NCI-H82 treated with DMSO at 0.1 percent for 48 hours (cell line): ENCODE results near the gene DRAXIN.

Source experiments
- DNase-seq: peaks from one replicate; lab custom pipeline; 2025; ENCODE audit not compliant: unreplicated experiment; lab: John Stamatoyannopoulos, UW

Gene DRAXIN

GRCh38 chr1:11707621-11708276 is 16.2 kb downstream of the DRAXIN start:
- DNase-seq: peak; percentile 52

DNA sequence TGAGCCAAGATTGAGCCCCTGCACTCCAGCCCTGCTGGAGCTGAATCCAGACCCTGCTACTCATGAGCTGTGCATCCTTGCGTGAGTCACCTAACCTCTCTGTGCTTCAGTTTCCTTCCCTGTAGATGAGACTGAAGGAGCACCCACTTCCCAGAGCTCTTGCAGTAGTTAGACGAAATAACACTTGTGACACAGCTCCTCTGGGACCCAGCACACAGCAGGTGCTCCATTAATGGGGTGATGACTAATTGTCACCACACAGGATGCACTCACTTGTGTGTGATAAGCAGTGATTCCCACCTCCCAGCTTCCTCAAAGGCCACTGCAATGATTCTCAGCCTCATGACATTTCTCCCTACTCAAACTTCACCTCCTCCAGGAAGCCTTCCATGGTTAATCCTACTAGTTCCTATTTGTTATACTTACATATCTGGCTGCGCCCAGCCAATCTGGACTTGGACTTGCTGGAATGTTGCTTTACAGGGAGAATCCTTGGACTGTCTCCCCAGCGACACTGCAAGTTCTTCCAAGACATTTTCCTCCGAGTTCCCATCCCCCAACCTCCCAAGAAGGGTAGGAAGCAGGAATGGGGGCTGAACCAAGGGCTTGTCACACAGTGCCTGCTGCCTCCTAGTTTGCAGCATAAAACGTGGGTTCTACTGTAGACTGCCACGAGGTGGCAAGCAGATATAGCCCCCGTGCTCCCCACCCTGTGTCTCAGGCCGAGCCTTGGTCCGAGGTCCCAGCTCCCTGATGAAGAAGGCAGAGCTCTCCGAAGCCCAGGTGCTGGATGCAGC is 17.2 kb downstream of the DRAXIN start:
- DNase-seq: no peak

DNA sequence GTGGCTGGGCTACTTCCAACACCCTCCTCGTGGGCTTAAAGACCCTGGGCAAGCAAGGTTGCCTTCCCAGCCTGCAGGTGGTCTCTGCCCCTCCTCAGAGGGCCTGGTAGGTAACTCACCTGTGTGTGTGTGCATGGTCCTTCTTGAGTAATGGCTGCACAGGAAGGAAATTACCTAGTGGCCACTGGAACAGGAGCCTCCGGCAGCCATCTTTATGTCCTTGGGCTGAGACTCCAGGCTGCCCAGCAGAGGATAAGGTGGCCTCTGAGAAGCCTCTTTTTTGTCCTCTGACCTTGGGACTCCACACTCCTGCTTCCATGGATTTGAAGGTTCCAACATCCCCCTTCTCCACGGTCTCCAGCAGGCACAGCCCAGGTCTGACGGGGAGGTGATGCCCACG is 20.0 kb downstream of the DRAXIN start:
- DNase-seq: no peak

DNA sequence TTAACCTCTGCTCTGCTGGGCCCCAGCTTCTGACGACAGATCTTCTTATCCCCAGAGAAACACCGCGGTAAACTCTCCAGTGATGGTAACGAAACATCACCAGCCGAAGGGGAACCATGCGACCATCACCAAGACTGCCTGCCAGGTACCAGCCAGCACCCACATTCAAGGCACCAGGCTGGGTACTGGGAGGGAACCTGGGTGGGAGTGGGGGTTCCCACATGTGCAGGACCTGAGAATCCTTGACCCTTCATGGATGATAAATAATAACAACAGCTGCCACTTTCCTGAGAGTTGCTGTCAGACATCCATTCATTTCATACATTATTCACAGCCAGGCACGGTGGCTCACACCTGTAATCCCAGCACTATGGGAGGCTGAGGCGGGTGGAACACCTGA is 20.8 kb downstream of the DRAXIN start:
- DNase-seq: no peak

DNA sequence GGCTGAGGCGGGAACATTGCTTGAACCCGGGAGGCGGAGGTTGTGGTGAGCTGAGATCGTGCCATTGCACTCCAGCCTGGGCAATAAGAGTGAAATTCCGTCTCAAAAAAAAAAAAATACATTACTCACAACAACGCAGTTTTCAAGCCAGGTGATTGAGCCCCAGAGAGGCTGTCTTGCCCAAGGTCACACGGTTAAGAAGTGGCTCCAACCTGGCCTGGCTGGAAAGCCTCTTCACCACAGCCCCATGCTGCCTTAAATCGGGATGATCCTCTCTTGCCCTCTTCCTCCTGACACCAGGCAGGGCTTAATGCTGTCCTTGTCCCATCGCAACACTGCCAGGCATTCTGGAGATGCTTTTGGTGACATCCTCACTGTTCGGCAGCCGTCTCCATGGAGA is 21.6 kb downstream of the DRAXIN start:
- no peak for DNase-seq

GRCh38 chr1:11714831-11715575 is 23.5 kb downstream of the DRAXIN start:
- no peak for DNase-seq

GRCh38 chr1:11719313-11720032 is 28.0 kb downstream of the DRAXIN start:
- DNase-seq: peak; percentile 61

DNA sequence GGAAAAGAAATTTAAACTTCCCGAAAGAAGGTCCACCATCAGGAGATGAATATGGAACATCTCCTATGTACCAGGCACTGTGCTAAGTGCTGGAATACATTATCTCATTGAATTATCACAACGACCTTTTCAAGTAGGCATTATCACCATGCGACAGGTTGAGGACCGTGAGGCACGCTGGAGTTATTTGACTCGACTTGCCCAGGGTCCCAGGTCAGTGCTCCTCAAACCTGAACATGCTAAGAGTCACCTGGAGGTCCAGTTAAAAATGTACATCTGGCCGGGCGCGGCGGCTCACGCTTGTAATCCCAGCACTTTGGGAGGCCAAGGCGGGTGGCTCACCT is 28.5 kb downstream of the DRAXIN start:
- DNase-seq: no peak

- DNase-seq: no peak
Measured at GRCh38 chr1:11720525-11720924, 29.0 kb downstream of the DRAXIN start.

- no peak for DNase-seq
Measured at GRCh38 chr1:11721311-11721710, 29.8 kb downstream of the DRAXIN start.

DNA sequence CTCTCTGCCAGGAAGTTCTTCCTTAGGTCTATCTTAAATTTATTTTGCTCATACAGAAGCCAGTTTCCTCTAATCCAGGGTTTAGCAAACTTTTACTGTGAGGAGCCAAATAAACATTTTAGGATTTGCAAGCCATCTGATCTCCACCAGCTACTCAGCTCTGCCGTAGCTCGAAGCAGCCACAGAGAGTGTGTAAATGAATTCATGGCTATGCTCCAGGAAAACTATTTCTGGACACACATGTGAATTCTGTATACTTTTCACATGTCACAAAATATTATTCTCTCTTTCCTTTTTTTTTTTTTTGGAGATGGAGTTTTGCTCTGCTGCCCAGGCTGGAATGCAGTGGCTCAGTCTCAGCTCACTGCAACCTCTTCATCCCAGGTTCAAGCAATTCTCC is 31.0 kb downstream of the DRAXIN start:
- no peak for DNase-seq

DNA sequence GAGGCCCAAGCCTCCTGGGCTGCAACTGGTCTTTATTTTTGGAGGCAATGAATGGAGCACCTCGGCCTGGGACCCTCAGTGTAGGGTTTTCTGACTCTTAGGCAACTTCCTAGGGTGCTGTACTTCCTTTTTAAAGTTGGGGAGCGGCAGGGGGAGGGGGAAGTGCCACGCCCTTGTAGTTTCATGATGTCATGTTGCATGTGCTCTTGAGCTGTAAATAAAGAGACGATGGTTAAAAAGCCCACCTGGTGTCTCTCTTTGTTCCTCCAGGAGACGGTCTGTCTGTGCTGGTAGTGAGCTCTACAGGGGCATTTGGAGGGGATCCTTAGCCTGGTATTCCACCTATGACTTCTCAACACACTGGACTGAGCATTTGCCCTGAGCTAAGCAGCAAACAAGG is 34.1 kb downstream of the DRAXIN start:
- DNase-seq: no peak

DNA sequence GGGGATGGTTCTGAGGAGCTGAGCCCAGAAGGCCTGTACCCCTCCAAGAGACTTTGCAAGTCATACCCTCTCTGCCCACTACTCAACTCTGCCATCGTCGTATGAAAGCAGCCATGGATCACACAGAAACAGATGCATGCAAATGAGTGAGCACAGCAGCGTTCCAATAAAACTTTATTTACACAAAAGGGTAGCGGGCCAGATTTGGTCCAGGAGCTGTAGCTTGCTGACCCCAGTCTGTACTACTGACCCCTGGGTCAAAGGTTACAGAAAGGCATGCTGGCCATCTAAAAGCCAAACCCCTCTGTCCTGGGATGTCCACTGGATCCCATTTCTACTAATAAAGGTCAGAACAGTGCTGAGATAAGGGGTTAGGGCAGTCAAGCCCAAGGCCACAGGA is 35.6 kb downstream of the DRAXIN start:
- DNase-seq: no peak

DNA sequence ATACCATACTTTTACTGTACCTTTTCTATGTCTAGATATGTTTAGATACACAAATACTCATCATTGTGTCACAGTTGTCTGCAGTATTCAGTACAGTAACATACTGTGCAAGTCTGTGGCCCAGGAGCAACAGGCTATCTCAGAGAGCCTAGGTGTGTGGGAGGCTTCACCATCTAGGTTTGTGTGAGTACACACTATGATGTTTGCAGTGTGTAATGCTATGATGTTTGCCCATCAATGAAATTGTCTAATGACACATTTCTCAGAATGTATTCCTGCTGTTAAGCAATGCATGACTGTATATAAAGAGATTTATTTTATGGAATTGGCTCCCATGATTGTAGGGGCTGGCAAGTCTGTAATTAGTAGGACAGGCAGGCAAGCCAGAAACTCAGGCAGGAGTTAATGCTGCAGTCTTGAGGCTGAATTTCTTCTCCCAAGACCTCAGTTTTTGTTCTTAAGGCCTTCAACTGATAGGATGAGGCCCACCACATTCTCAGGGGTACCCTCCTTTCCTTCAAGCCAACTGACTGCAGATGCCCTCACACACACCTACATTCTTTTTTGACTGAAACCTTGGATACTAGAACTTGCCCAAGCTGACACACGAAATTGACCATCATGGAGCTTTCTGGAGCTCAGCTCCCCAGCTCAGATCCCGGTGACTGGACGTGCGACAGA is 36.8 kb downstream of the DRAXIN start:
- DNase-seq: no peak

GRCh38 chr1:11729155-11729497 is 37.6 kb downstream of the DRAXIN start:
- no peak for DNase-seq

DNA sequence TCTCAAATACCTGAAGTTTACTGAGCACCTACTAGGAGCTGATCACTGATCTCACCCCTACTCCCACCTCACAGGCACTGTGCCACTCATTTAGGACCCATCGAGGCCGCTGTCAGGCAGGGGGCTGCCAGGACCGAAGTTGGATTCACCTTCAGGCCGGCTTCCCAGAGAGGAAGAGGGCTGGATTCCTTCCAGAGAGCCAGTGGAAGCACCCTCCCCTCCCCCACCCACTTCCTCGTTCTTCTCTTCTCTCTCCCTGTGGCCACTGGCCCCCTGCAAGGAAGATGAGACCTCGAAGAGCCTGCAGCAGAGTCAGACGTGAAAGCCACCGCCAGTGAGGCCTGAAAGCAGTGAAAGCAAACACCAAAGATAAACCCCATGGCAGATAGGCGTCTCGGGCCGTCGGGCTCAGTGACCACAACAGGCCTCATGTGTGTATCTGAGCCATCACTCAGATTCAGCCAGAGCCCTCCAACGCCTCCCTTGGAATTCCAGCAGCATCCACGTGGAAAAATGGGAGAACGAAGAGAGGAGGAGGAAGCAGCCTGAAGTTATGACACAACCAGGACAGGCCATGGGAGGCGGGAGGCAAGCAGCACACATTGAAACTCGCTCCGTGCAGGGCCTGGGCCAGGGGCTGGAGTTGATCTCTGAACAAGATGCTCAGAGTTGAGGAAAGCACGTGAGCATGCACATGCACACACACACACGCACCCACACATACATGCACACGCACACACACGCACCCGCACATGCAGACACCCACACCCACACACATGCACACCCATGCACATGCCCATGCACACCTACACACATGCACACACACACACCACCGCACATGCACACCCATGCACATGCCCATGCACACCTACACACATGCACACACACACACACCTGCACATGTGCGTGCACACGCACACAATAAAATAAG is 38.3 kb downstream of the DRAXIN start:
- no peak for DNase-seq

- no peak for DNase-seq
Measured at GRCh38 chr1:11730429-11730891, 39.0 kb downstream of the DRAXIN start.

DNA sequence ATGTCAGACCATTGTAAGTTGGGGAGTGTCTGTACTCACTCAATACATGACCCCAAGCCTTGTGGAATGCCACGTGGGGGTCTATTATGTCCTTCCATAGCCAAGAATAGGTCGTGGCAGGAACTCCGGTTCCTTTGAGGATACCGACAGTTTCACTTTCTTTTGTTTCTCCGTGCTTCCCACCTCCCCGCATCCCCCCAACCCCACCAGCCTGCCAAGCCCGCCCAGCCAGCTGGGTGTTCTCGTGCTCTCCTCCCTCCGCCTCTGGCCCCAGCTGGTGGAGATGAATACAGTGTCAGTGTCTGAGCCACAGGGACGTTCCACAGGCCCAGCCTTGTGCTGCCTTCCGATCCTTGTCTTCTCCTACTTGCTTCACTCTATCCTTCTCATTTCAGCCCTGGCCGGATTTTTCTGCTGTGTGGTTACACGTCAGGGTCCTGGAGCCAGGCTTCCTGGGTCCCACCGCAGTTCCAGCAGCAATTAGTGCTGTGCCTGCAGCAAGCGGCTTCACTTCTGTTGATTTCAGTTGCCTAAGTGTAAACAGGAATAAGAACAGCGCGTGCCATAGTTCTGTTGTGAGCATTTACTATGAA is 40.3 kb downstream of the DRAXIN start:
- peak; percentile 10 for DNase-seq

DNA sequence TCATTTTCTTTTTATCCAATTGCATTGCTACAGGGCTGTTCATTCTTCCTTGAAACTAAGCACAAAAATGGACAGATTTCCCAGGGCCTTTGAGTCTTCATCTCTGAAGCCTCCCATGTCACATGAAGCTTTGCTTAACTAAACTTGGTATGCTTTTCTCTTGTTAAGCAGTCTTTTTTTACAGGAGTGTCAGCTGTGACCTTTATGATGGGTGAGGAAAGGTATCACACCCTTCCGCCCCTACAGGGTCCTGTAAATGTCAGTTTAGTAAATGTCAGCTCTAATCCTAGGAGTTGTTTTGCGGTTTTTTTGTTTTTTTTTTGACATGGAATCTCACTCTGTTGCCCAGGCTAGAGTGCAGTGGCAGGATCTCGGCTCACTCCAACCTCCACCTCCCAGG is 41.8 kb downstream of the DRAXIN start:
- DNase-seq: no peak

GRCh38 chr1:11735531-11735853 is 44.0 kb downstream of the DRAXIN start:
- no peak for DNase-seq
